OCI-LY3 (cell line): Measurements from ENCODE around the gene TLCD1.

Source experiments
- H2AFZ ChIP-seq: fragments of 200-600, 300-600 bp; shearing (Covaris generic); 2 replicates; pipeline ENCODE4 v1.6.0; 2014; ENCODE audit warnings: antibody characterized with exemption, low read depth, low read length
- H3K27ac ChIP-seq: fragments of 200-600, 300-600 bp; sonication (generic); 2 replicates; pipeline ENCODE4 v1.5.1; 2014; ENCODE audit warnings: mild to moderate bottlenecking, low read length, moderate library complexity, mixed read lengths
- H3K27me3 ChIP-seq: fragments of 200-600, 300-600 bp; sonication (generic); 2 replicates; pipeline ENCODE4 v1.6.1; 2014; ENCODE audit warnings: low read depth, low read length, mixed read lengths
- H3K36me3 ChIP-seq: fragments of 200-600, 300-600 bp; sonication (generic); replicated peaks from 2 replicates; pipeline ENCODE3; 2014; ENCODE audit warnings: low read depth, low read length, mixed read lengths
- H3K4me1 ChIP-seq: fragments of 300-600, 200-600 bp; sonication (generic); 2 replicates; pipeline ENCODE4 v1.6.1; 2014; ENCODE audit warnings: low read length, mixed read lengths
- H3K4me2 ChIP-seq: fragments of 200-600, 300-600 bp; sonication (generic); 2 replicates; pipeline ENCODE4 v1.6.1; 2014; ENCODE audit warnings: low read length, mixed read lengths
- H3K4me3 ChIP-seq: fragments of 300-600, 200-600 bp; sonication (generic); 2 replicates; pipeline ENCODE4 v1.5.1; 2014; ENCODE audit warnings: antibody characterized with exemption, mild to moderate bottlenecking, low read length, moderate library complexity
- H3K79me2 ChIP-seq: fragments of 300-600, 200-600 bp; shearing (Covaris generic); 2 replicates; pipeline ENCODE4 v1.6.1; 2014; ENCODE audit warnings: mild to moderate bottlenecking, low read length, mixed read lengths
- H3K9ac ChIP-seq: fragments of 300-600, 200-600 bp; shearing (Covaris generic); 2 replicates; pipeline ENCODE4 v1.6.0; 2014; ENCODE audit warnings: mild to moderate bottlenecking, low read length, moderate library complexity
- H3K9me3 ChIP-seq: fragments of 200-600, 300-600 bp; shearing (Covaris generic); 2 replicates; pipeline ENCODE4 v1.6.1; 2014; ENCODE audit warnings: low read length, mixed read lengths; ENCODE audit not compliant: insufficient read depth
- H4K20me1 ChIP-seq: fragments of 200-600, 300-600 bp; sonication (generic); 2 replicates; pipeline ENCODE4 v1.6.1; 2016; ENCODE audit warnings: low read length, mixed read lengths; ENCODE audit not compliant: insufficient read depth
- CTCF ChIP-seq: fragments of 200-600, 300-600 bp; sonication (generic); IDR thresholded peaks from 2 replicates; pipeline ENCODE4 v1.5.1; 2014; ENCODE audit warnings: antibody characterized with exemption, low read length, low read depth
- EZH2phosphoT487 ChIP-seq: fragments of 200-600 bp; shearing (Covaris generic); IDR thresholded peaks from 2 replicates; pipeline ENCODE4 v1.6.1; 2018; ENCODE audit warnings: antibody characterized with exemption, mixed run types, low read depth

TLCD1 gene

GRCh38 chr17:28763804-28764266 lies 37.8 kb upstream of the TLCD1 start:
- peaks cover 30% of the 10 kb centered on the region for H3K36me3 ChIP-seq

DNA sequence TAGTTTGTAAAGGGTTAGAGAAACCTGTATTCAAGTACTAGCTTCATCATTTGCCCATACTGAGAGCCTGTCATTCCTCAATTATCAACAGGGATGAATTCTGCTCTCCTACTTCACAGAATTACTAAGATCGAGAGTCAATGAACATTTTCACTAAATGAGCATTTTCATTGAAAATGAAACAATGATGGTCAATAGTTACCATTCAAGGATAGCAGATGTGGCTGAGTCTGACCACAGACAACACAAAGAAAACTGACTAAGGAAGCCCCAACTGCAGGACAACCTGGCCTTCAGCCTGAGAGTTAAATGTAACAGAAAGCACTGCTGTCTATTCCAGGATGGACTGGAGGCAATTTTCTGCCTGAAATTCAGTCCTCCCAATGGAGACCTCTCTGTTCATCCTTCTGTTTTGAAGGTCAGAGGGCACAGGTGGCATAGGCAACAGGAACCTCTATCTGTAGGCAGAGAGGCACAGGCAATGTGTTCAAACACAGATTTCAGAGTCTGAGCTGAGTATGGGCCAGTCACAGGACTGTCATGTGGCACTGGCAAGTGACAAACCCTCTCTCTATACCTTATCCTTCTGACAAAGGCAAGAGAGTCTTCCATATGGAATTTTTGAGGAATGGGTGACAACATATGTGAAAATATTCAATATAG lies 37.2 kb upstream of the TLCD1 start:
- Histone ChIP-seq H3K36me3 (peaks cover 35% of the 10 kb centered on the region), H3K27ac (peak overlapping the region; percentile 46), H4K20me1 (0 out of 2 replicates have a peak, but pooled peaks cover 4% of the 10 kb centered on the region)

More at GRCh38 chr17:28763804-28764266, 37.8 kb upstream of the TLCD1 start:
- Histone ChIP-seq H3K4me2 (peak overlapping the region; percentile 32; the same call in 1 of the 2 replicates), H3K27ac (peak overlapping the region; percentile 46), H3K9me3 (no peaks in the 10 kb centered on the region), H3K27me3 (no peaks in the 10 kb centered on the region), H3K4me3 (no peak overlapping the region), H4K20me1 (0 out of 2 replicates have a peak, but pooled peaks cover 4% of the 10 kb centered on the region), H3K9ac (no peak overlapping the region), H2AFZ (no peak overlapping the region), H3K4me1 (peaks cover 25% of the 10 kb centered on the region), H3K79me2 (no peaks in the 10 kb centered on the region)
- TF ChIP-seq EZH2phosphoT487, result no peak
- TF ChIP-seq CTCF, result peak; percentile 95

DNA sequence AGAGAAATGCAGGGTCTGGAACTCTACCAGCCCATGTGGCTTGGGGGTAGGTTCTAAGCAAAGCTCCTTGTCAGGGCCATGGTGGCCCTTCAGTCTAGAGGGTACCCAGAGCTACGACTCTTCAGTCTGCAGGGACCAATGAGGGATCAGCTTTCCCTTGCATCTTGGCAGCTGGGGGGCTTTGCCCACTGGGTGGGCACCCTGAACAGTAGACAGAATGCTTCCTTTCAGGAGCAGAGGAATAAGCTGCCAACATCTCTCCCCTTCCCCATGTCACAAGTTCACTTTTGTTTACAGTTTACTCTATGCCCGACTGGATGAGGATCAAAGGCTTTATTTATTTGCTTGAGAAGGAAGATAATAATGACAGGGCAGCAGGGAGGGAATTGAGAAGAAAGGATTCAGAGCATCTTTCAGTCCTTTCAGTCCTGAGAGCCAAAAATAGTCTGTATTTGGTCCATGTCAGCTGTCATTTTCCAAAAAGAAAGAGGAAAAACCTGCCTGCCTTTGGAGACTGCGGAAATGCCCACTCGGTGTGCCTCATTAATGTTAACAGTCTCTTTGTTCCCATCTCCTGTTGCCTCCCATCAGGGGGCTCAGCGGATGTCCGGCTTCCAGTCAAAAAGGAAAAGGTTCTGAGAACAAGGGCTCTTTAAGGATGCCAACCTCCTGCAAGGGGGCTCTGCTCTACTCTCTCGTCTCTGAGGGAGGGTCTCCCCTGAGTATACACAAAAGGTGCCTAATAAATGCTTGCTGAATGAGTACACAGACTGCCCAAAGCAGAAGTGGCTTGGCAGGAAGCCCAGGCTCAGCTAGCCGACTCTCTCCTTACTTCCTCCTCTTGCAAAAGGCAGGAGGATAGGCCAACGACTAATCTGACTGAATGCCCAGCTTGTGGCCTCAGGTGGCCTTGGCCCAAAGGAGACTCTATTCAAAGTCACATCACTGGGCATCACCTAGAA lies 34.8 kb upstream of the TLCD1 start:
- Histone ChIP-seq H3K4me2 (peak overlapping the region; percentile 14; the same call in 1 of the 2 replicates), H3K79me2 (no peaks in the 10 kb centered on the region), H3K9me3 (no peaks in the 10 kb centered on the region), H3K36me3 (peaks cover 36% of the 10 kb centered on the region), H3K4me1 (peaks cover 25% of the 10 kb centered on the region), H3K27ac (no peak overlapping the region), H4K20me1 (0 out of 2 replicates have a peak, but pooled peaks cover 4% of the 10 kb centered on the region), H2AFZ (no peak overlapping the region), H3K27me3 (no peaks in the 10 kb centered on the region), H3K4me3 (no peak overlapping the region), H3K9ac (no peak overlapping the region)
- TF ChIP-seq CTCF, result no peak
- TF ChIP-seq EZH2phosphoT487, result no peak

More for the DNA sequence above, 37.2 kb upstream of the TLCD1 start:
- no peaks in the 10 kb centered on the region for H3K9me3 ChIP-seq
- H3K79me2 ChIP-seq, result no peaks in the 10 kb centered on the region
- TF ChIP-seq CTCF (no peak), EZH2phosphoT487 (no peak)
- peak overlapping the region; percentile 32; the same call in 1 of the 2 replicates for H3K4me2 ChIP-seq
- no peaks in the 10 kb centered on the region for H3K27me3 ChIP-seq
- no peak overlapping the region for H3K9ac ChIP-seq
- no peak overlapping the region for H2AFZ ChIP-seq
- no peak overlapping the region for H3K4me3 ChIP-seq
- peaks cover 25% of the 10 kb centered on the region for H3K4me1 ChIP-seq
